Choroid plexus epithelial cell (primary cell): ENCODE measurements around the gene ATP5F1C.
"Not testable (repeated sequence)": the region's sequence is repeated elsewhere in the genome, so short reads cannot be mapped to it uniquely, and the experiment has no call there.

Experiments used
- DNase-seq: peaks from one replicate; pipeline ENCODE4 v3.0.0-alpha.2; 2010; ENCODE audit warnings: low read depth
- H3K4me3 ChIP-seq: 2 replicates; pipeline ENCODE4 v1.5.1; 2011; ENCODE audit warnings: low read depth, mild to moderate bottlenecking, control low read depth, low read length, moderate library complexity
- TF ChIP-seq, protein P1 (sequence below): conservative IDR thresholded peaks from 2 replicates; pipeline ENCODE4 v1.5.1; 2011; ENCODE audit warnings: low read depth, mild to moderate bottlenecking, control low read depth, inconsistent platforms, low read length, moderate library complexity

Gene ATP5F1C

DNA sequence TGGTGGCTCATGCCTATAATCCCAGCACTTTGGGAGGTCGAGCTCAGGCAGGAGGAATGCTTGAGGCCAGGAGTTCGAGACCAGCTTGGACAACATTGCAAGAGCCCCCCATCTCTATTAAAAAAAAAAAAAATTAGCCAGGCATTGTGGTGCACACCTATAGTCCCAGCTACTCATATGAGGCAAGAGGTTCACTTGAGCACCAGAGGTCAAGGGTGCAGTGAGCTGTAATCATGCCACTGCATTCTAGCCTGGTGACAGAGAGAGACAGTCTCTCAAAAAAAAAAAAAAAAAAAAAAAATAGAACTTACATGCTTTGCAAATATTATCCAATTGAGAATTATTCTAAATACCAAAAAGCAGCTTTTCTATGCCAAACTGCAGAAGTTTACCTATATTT is 11.2 kb upstream of the ATP5F1C start:
- H3K4me3 ChIP-seq = no peak overlapping the region
- TF ChIP-seq, protein P1, sequence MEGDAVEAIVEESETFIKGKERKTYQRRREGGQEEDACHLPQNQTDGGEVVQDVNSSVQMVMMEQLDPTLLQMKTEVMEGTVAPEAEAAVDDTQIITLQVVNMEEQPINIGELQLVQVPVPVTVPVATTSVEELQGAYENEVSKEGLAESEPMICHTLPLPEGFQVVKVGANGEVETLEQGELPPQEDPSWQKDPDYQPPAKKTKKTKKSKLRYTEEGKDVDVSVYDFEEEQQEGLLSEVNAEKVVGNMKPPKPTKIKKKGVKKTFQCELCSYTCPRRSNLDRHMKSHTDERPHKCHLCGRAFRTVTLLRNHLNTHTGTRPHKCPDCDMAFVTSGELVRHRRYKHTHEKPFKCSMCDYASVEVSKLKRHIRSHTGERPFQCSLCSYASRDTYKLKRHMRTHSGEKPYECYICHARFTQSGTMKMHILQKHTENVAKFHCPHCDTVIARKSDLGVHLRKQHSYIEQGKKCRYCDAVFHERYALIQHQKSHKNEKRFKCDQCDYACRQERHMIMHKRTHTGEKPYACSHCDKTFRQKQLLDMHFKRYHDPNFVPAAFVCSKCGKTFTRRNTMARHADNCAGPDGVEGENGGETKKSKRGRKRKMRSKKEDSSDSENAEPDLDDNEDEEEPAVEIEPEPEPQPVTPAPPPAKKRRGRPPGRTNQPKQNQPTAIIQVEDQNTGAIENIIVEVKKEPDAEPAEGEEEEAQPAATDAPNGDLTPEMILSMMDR = no peak

DNA sequence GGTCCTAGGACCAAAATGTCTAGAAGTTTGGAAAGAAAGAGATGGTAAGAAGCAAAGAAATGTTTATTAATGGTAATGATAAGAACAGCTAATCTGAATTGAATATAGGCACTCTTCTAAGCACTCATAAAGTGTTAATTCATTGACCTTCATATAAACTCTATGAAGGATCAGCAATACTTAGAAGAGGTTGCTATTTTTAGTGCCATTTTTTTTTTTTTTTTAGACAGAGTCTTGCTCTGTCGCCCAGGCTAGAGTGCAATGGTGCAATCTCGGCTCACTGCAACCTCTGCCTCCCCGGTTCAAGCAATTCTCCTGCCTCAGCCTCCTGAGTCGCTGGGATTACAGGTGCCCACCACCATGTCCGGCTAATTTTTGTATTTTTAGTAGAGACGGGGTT is 5.8 kb upstream of the ATP5F1C start:
- DNase-seq, H3K4me3 ChIP-seq: not testable (repeated sequence)

More for the DNA sequence above, 11.2 kb upstream of the ATP5F1C start:
- no peak for DNase-seq

DNA sequence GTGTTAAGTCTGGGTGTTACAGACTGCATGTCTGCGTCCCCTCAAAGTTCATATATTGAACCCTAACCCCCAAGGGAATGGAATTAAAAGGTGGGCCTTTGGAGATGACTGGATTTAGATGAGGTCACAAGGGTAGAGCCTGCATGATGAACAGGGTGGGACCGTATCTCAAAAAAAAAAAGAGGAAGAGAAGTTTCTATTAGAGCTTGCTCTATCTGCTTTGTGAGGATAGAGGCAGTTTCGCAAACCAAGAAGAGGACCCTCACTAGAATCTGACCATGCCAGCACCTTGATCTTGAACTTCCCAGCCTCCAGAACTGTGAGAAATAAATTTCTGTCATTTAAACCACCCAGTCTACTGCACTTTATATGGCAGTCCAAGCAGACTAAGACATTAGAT is 1.5 kb upstream of the ATP5F1C start:
- DNase-seq = no peak
- TF ChIP-seq, protein P1 = no peak
- peak overlapping the region; percentile 98 for H3K4me3 ChIP-seq

DNA sequence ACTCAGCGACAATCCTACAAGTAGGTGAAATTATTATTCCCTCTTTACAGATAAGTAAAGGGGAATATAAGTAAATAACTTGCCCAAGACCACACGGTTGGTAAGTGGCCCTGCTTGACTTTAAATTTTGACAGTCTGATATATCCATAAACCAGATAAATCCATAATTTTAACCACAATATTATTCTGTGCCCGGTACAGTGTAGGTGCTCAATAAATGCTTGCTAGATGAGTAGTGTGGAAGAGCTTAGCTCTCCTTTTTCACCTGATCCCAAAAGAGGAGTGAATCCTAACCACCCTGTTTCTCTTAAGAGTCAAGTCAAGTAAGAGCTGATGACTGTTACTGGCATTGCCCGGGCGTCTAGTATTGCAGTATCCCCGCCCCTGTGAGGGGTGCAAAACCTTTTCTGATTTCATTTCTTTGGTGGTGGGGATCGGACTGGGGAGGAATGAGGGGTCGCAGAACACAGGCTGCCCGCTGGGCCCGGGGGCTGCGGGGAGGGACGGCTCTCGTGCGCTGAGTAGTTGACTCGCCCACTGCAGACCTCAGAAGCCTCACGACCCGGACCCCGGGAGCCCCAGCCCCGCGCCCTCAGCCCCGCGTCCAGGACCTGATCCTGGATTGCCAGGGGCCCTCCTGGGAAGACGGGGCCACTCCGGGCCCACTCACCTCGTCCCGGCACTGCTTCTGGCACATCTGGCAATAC is 674 bp upstream of the ATP5F1C start:
- H3K4me3 ChIP-seq = peak overlapping the region; percentile 98
- TF ChIP-seq, protein P1 = no peak
- DNase-seq = peak; percentile 33

DNA sequence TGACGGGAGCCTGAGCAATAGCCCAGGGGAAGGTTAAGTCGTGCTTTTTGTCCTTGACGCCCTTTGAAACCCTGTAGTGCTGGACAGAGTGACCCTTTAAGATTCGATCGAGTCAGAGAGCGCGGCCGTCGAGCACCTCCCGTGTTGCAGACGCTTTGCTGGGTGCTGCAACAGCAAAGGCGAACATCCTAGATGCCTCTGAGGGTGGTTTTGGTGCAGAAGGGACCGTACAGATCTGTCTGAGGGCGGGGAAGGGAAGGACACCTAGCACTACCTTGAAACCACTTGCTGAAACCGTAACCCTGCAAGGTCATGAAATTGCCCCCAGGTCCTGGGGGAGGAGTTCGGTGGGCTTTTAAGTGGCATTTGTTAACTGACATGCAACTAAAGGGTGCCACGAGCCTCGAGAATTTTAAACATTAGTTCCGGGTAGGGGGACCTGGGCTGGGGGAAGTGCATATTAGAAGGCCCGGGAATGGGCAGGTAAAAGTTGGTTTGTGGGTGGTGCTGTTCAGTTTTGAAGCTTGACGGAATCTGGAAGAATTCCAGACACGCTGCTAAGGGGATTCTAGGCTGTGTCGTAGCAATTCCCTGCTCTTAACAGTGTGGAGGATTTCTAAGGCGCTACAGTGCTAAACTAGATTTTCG is 786 bp downstream of the ATP5F1C start:
- H3K4me3 ChIP-seq = peak overlapping the region; percentile 98
- TF ChIP-seq, protein P1 = no peak
- peak; percentile 56 for DNase-seq

DNA sequence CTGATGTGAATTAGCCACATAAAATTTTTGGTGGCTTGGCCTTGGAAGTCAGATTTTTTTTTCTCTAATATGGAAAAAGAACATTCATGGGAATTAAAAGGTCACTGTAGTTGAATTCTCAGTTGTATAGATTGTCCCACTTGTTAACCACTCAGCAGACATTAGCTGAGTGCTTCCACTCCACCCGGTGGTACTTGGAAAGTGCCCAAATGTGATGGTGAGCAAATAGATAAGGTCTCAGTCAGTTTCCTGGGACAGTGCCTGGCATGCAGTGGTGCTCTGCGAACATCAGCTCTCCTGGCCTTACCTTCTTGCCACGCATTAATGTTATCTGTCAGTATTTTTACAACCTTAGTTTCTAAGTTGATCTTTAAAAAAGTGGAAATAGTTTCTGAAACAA is 1.4 kb downstream of the ATP5F1C start:
- H3K4me3 ChIP-seq = peak overlapping the region; percentile 98
- DNase-seq = peak; percentile 32
- TF ChIP-seq, protein P1 = no peak

DNA sequence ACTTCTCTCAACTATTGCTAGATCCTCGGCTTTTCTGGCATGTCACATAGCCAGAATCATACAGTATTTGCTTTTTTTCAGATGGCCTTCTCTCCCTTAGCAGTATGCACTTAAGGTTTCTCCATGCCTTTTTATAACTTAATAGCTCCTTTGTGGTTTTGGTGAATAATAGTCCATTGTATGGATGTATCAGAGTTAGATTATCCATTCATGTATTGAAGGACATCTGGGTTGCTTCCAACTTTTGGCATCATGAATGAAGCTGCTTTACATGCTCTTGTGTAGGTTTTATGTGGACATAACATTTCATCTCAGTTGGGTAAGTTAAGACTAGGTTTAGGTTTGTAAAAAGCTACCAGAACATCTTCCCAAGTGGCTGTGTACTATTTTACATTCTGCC is 4.6 kb downstream of the ATP5F1C start:
- TF ChIP-seq, protein P1 = no peak
- H3K4me3 ChIP-seq = no peak overlapping the region
- no peak for DNase-seq
